Psoas muscle (tissue), 8 donors: ENCODE data around the gene DNAH3. TPM values are rescaled to one million over a fixed set of nuclear protein-coding genes. Genes with fewer than 3 reads are reported as not detected.

Experiments
- ATAC-seq, 4 donors: fragments of 200-7000 bp; cut with Tn5 transposase; one replicate each; pipeline ENCODE4 v1.9.1; 2020; ENCODE audit warnings: moderate library complexity in 3 of 4, mild to moderate bottlenecking in 2 of 4
- DNase-seq, 2 donors: peaks; one replicate each; pipeline ENCODE4 v3.0.0-alpha.2; 2020
- H3K27ac ChIP-seq: fragments of 200-600 bp; one replicate; pipeline ENCODE4 v1.8.0; 2022
- H3K27me3 ChIP-seq, 3 donors: fragments of 200-600 bp in 1 of 3; one replicate each; pipeline versions ENCODE4 v1.6.1 to v1.8.0; 2013 to 2022; ENCODE audit warnings: low read length in 2 of 3, mild to moderate bottlenecking in 2 of 3, moderate library complexity in 1 of 3; ENCODE audit not compliant: insufficient read depth in 3 of 3
- H3K36me3 ChIP-seq, 2 donors: fragments of 200-600 bp in 1 of 2; one replicate each; pipeline versions ENCODE4 v1.6.1 to v1.8.0; 2013 to 2022; ENCODE audit warnings: low read depth in 1 of 2, mild to moderate bottlenecking in 1 of 2, moderate library complexity in 1 of 2; ENCODE audit not compliant: insufficient read depth in 1 of 2
- H3K4me1 ChIP-seq: fragments of 200-600 bp; one replicate; pipeline ENCODE4 v1.8.0; 2022
- H3K4me3 ChIP-seq: fragments of 200-600 bp; one replicate; pipeline ENCODE4 v1.8.0; 2022; ENCODE audit warnings: mild to moderate bottlenecking
- H3K9me3 ChIP-seq: fragments of 200-600 bp; one replicate; pipeline ENCODE4 v1.8.0; 2022
- CTCF ChIP-seq: fragments of 200-600 bp; IDR thresholded peaks from one replicate; pipeline ENCODE4 v1.8.0; 2022; ENCODE audit warnings: antibody characterized with exemption
- WGBS, 3 donors: extraction: QIAGEN DNeasy Blood & Tissue Kit; methylation state at CpG; one replicate each; pipeline versions ENCODE4 v1.1.6 to v1.1.7; 2013; 5-methylcytosine and 5-hydroxymethylcytosine counted together
- intact Hi-C, 2 donors: fragments of 100-400 bp; cut with DNase I; formaldehyde crosslinking; loops; one replicate each; pipeline versions ENCODE4 v1.11.0 to v1.14.2; 2022
- polyA plus RNA-seq, 3 donors: library from polyadenylated mRNA; stranded (reverse); fragments of 200-250 nt; gene quantifications; one replicate each; pipeline ENCODE4 v1.2.3, GENCODE V29; 2013
- total RNA-seq, 4 donors: library from RNA; stranded (reverse); fragmentation: NEBNext Ultra II Directional in 2 of 4; extraction: Animal tissue kit (Norgen Biotek cat#: 25700) in 2 of 4; gene quantifications; one replicate each; pipeline versions ENCODE4 v1.2.1 to v1.2.4, GENCODE V29; 2021 to 2023
- donor health status: healthy with polysubstance abuse.
- donor health status: DM: no; HTN: no; CAD: no; lungs with moderate emphysema.
- donor health status: Bipolar disorder and iron deficiency.
- donor health status: healthy.
- donor health status: DM: yes; HTN: yes; CAD: no.
- donor health status: DM: no; HTN: no; CAD: no.
- donor health status: DM: no; HTN: no; CAD: no.
- donor health status: DM: yes; HTN: yes; CAD: no.

The DNAH3 gene
- total and polyA plus RNA-seq, 7 donors: 0.01 to 2.1 (median 0.17) TPM; not detected in 1

DNA sequence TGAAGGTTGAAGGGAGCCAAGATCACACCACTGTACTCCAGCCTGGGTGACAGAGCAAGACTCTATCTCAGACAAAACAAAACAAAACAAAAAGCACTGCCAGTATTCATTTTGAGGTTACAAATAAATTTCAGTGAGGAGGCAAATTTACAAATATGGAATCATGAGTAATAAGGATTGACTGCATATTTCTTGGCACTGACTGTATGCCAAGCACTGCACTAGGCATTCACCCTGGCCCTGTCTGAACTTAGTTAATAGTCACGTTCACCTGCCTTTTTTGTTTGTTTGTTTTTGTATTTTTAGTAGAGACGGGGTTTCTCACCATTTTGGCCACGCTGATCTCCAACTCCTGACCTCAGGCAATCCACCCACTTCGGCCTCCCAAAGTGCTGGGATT, 12.9 kb upstream of the DNAH3 start:
- Histone ChIP-seq H3K36me3 (peaks cover 3 to 28% of the 10 kb centered on the region in 2 donors), H3K9me3 (no peaks in the 10 kb centered on the region), H3K27ac (peak overlapping the region; percentile 72), H3K27me3 (no peaks in the 10 kb centered on the region), H3K4me3 (peak overlapping the region; percentile 33), H3K4me1 (peaks cover 40% of the 10 kb centered on the region)
- ATAC-seq (peak in 1 of 4 donors; percentile 12), DNase-seq (no peak)
- intact Hi-C loops: no loop called here
- no peak for TF ChIP-seq CTCF
- WGBS, 3 donors: 59 to 80% (median 74%) methylated on average over 4 of the region's 4 CpGs

DNA sequence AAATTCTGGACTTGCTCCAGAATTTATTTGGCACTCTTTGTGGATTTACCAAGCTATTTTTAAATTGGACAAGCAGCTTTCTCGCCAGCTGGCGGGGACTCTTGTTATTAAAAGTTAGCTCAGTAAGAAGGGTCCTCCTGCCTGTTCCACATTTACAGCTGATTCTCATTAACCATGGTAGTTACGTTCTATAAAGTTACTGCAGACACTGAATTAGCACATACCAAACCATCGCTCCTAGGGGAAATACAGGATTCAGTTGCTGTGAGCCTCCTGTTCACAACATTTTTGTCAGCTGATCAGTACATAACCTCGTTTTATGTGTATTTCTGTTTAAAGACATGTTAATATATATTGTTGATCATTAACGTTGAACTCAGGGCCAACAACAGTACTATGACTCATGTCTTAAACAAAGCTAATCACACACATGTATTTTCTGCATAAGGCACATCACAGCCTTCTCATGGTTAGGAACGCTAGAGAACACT, 12.1 kb upstream of the DNAH3 start:
- H3K27me3 ChIP-seq: no peaks in the 10 kb centered on the region
- no peaks in the 10 kb centered on the region for H3K9me3 ChIP-seq
- H3K4me3 ChIP-seq: peak overlapping the region; percentile 33
- ATAC-seq (peak in 2 of 4 donors; percentile 11 to 12), DNase-seq (peak; percentile 31 to 77)
- H3K4me1 ChIP-seq: peaks cover 40% of the 10 kb centered on the region
- intact Hi-C loops: no loop called here
- 4 to 13% (median 9%) methylated on average over 7 of the region's 7 CpGs for WGBS, 3 donors
- peaks cover 3 to 28% of the 10 kb centered on the region in 2 donors for H3K36me3 ChIP-seq
- peak overlapping the region; percentile 72 for H3K27ac ChIP-seq
- TF ChIP-seq CTCF: no peak

- Histone ChIP-seq H3K27me3 (no peaks in the 10 kb centered on the region), H3K4me3 (no peak overlapping the region), H3K27ac (no peak overlapping the region), H3K4me1 (peaks cover 40% of the 10 kb centered on the region), H3K9me3 (no peaks in the 10 kb centered on the region), H3K36me3 (peaks cover 3 to 16% of the 10 kb centered on the region in 2 donors)
- no peak for TF ChIP-seq CTCF
- ATAC-seq (no peak), DNase-seq (no peak)
- intact Hi-C loops: no loop called here
- WGBS, 3 donors: 20 to 37% (median 35%) methylated on average over 2 of the region's 2 CpGs
Observed at GRCh38 chr16:21161211-21161610, 10.6 kb upstream of the DNAH3 start.

DNA sequence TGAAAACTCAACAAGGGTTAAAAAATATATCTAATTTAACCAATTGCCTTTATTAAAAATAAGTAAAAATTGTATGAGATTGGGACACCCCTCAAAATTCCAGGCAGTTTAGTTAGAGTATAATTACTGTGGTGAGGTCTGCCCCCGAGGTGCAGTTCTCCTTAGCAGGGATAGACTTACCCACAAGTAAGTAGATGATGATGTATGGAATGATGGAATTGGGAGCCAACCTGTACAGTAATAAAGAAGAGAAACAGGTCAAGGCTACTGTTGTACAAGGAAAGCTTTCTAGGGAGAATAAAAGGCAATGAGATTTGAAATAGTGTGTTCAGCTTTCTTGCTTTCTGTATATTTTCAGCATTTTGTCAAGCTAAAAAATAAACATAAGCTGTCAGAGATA, 9.6 kb upstream of the DNAH3 start:
- H3K4me3 ChIP-seq: peak overlapping the region; percentile 89
- H3K27ac ChIP-seq: no peak overlapping the region
- WGBS, 3 donors: 19 to 33% (median 26%) methylated on average over 1 of the region's 1 CpG
- H3K9me3 ChIP-seq: no peaks in the 10 kb centered on the region
- no peak for ATAC-seq
- DNase-seq: no peak
- H3K36me3 ChIP-seq: peaks cover 2 to 7% of the 10 kb centered on the region in 2 donors
- no peaks in the 10 kb centered on the region for H3K27me3 ChIP-seq
- no peak for TF ChIP-seq CTCF
- H3K4me1 ChIP-seq: peaks cover 40% of the 10 kb centered on the region
- intact Hi-C loops: no loop called here
